ENCODE data around the gene ACOX3. TPM values are rescaled to one million over a fixed set of nuclear protein-coding genes. Genes with fewer than 3 reads are reported as not detected.

The ACOX3 gene
- total and polyA plus RNA-seq, 9 of the 15 experiments (the other 6 are each of a cell fraction or from before 2014, with no cell fraction given) = 0.68 to 7.3 (median 3.7) TPM

GRCh38 chr4:8451440-8452182, 11.1 kb upstream of the ACOX3 start (continued):
- no peak for TF ChIP-seq CHD7 (IDR thresholded peaks at IDR 0.05; ENCODE audit: low read depth, low read length)
- peak; percentile 80 for TF ChIP-seq TCF3 (CRISPR knock-in tag; IDR thresholded peaks at IDR 0.05)
- no peak for TF ChIP-seq SIRT6 (IDR thresholded peaks at IDR 0.05; ENCODE audit: low read depth, low read length)
- no peak for TF ChIP-seq SP1 (CRISPR knock-in tag; IDR thresholded peaks at IDR 0.05)
- no peak for TF ChIP-seq ZBTB11 (CRISPR knock-in tag; IDR thresholded peaks at IDR 0.05)
- TF ChIP-seq DPF2 (IDR thresholded peaks at IDR 0.05) = peak; percentile 44; the same call in 1 of the 2 replicates
- no peak for TF ChIP-seq NR3C1 (CRISPR knock-in tag; IDR thresholded peaks at IDR 0.05)
- no peak for TF ChIP-seq PRMT5 (CRISPR knock-in tag; IDR thresholded peaks at IDR 0.05)
- TF ChIP-seq FOXM1 (IDR thresholded peaks at IDR 0.05; ENCODE audit: low read depth) = no peak
- no peak for TF ChIP-seq FOXM1 (CRISPR knock-in tag; IDR thresholded peaks at IDR 0.05; ENCODE audit: low read depth)
- TF ChIP-seq CREB3L1 (IDR thresholded peaks at IDR 0.05; ENCODE audit: borderline replicate concordance, low read depth) = no peak

All from K562 (cell line).